Subcutaneous adipose tissue (tissue), 4 donors: ENCODE measurements around the gene FAM53B. TPM values are rescaled to one million over a fixed set of nuclear protein-coding genes. Genes with fewer than 3 reads are reported as not detected.

Experiments
- CTCF ChIP-seq: fragments of 450-650 bp; IDR thresholded peaks from one replicate; pipeline ENCODE4 v1.5.1; 2016; ENCODE audit warnings: low read depth, mild to moderate bottlenecking, control low read depth, antibody characterized with exemption, moderate library complexity
- total RNA-seq, 4 donors: library from RNA; depleted of rRNA; stranded (reverse); fragments of >200 nt; gene quantifications; one replicate each; pipeline ENCODE4 v1.1.0, GENCODE V29; 2016

The FAM53B gene
- total RNA-seq, 4 donors from 2014 or later, result 13.5 to 39.2 (median 29.5) TPM

GRCh38 chr10:124705381-124705740 is 38.8 kb downstream of the FAM53B start:
- TF ChIP-seq CTCF, result no peak

- no peak for TF ChIP-seq CTCF
Measured at GRCh38 chr10:124704428-124705380, 39.5 kb downstream of the FAM53B start.

DNA sequence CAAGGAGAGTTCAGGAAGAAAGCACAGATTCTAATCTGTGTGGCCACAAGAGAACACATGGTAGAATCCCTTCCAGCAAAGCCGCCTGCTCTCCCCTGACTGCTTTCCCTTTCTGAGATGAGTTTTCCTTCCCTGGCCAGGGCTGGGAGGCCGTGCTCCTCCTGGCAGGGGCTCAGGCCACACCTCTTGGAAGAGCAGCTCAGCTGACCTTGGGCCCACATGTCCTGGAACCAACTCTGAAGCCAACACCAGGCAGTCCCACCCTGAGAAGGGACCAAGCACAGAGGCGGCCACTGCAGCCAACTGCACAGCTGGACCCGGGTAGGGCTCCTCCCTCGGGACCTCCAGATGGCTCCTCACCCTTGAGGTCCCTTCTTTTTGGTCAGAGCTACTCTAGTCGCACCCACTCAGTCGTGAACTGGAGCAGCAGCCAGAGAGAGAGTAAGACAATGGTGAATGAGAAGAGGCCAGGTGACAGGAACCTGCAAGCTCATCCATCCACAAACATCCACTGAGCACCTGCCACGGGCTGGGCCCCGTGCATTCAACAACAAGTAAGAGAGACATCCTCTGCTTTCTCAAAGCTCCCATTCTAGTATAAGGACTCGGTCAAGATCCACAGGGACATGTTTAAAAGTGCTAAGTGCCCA is 40.3 kb downstream of the FAM53B start:
- no peak for TF ChIP-seq CTCF

DNA sequence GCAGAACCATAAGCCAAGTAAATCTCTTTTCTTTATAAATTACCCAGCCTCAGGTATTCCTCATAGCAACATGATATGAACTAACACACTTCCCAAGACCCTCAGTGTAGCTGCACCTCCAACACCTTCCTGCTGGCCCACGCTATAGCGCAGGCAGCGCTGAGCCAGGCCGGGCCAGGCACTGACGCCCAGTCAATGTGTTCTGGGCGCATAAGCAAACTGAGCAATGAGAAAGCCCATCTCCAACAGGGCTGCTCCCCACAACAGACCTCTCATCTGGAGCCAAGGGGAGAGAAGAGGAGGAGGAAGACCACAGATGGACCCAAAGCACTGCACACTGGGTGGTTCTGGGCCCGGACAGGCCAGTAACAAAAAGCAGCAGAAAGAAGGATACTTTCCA is 40.8 kb downstream of the FAM53B start:
- no peak for TF ChIP-seq CTCF

DNA sequence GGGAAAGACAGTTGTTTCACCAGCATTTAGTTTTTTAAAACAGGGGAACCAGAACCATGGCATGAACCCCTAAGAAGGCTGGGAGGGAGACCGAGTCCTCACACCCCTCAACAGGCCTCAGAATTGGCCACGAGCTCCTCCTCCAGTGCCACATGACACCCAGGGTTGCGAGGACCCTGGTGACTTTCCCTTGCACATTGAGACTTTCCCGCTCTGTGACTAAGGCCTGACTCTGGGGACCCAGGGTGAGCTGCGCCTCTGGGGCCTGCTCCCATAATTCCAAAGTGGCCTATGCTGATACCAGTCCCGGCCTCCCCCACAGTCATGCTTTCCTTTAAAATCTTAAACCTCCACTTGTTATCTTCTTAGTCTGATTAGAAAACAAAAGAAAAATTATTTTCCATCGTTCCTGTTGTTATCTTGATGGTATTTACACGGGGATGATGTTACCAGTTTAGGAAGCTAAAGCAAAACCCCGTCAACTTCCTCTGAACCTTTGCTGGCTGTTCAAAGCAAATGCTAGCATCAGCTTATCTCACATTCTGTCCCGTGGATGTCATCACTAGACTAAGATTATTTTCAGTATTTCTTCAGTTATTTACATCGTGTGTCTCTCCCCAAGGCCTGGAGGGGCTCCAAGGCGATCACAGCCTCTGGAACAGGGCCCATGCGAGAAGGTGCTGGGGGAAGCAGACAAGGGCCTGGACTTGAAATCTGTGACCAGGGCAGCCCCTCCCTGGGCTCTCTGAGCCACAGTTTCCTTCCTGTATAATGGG is 42.1 kb downstream of the FAM53B start:
- TF ChIP-seq CTCF, result no peak

DNA sequence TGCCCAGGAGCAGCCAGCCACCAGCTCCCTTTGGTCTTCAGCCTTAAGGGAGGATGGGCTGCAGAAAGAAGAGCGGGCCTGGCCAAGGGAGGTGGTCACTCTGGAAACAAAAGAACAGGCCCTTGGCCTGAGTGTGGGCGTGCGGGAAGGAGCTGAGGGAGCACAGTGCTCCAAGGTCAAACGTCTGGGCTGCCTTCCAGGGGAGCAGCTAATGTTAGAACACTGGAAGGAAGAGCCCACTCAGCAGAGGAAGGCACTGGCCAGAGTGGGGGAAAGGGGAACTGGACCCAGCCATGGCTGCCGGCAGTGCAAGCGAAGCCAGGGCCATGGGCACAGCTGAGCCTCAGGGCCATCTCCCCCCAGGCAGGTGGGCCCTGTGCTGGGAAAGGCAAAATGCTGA is 42.7 kb downstream of the FAM53B start:
- TF ChIP-seq CTCF, result no peak

DNA sequence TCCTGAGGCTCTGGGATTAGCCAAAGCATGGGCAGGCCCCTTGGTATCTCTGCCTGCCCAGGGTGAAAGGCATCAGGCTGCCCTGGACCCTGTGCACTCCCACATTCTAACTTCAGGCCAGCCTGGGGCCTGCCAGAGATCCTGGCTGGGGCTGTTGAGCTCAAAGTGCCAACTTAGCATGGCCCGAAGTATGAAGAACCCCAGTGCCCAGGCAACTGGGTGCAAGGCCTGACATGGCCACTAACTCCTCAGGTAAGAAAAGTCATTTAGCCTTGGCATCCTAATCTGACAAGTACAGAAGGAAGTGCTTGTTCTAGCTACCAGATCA is 43.2 kb downstream of the FAM53B start:
- TF ChIP-seq CTCF, result no peak
